ENCODE data around the gene SPCS3.

DNA sequence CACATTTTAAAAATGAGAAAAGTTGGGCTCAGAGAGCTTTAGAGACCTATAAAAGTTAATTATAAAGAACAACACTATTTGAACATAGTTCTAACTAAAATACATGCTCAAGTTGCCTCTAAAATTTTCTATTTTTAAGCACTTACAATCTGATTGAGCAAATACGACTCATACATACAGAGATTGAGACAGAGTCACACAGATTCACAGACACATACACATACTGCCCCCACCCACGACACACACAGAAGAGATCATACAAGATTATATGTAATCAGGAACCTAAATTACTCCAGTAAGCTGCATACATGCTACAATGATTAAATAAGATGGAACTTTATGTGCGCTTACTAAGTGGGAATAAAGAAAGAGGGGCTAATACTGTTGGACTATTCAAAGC is 48.0 kb upstream of the SPCS3 start:
- TF ChIP-seq, protein P1, sequence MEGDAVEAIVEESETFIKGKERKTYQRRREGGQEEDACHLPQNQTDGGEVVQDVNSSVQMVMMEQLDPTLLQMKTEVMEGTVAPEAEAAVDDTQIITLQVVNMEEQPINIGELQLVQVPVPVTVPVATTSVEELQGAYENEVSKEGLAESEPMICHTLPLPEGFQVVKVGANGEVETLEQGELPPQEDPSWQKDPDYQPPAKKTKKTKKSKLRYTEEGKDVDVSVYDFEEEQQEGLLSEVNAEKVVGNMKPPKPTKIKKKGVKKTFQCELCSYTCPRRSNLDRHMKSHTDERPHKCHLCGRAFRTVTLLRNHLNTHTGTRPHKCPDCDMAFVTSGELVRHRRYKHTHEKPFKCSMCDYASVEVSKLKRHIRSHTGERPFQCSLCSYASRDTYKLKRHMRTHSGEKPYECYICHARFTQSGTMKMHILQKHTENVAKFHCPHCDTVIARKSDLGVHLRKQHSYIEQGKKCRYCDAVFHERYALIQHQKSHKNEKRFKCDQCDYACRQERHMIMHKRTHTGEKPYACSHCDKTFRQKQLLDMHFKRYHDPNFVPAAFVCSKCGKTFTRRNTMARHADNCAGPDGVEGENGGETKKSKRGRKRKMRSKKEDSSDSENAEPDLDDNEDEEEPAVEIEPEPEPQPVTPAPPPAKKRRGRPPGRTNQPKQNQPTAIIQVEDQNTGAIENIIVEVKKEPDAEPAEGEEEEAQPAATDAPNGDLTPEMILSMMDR (IDR thresholded peaks at IDR 0.05; ENCODE audit: low read length): no peak
- TF ChIP-seq EZH2 (IDR thresholded peaks at IDR 0.05; ENCODE audit: borderline replicate concordance, low read length): no peak
